SK-N-SH treated with all-trans-retinoic acid at 6 μM for 48 hours (cell line): ENCODE measurements around the gene MAPK7.

Experiments
- ATAC-seq: fragments of 200-7000 bp; cut with Tn5 transposase; 3 replicates; pipeline ENCODE4 v1.9.1; 2020; ENCODE audit warnings: mild to moderate bottlenecking, moderate library complexity
- ARNTL ChIP-seq: fragments of 450-650 bp; formaldehyde crosslinking; IDR thresholded peaks from 2 replicates; pipeline ENCODE4 v1.5.0; 2020; ENCODE audit warnings: low read depth, mild to moderate bottlenecking, moderate library complexity, borderline replicate concordance
- BACH2 ChIP-seq: fragments of 250-450 bp; sonication (Bioruptor Pico); IDR thresholded peaks from 2 replicates; pipeline ENCODE4 v1.9.0; 2021; ENCODE audit warnings: mild to moderate bottlenecking, borderline replicate concordance
- CSDC2 ChIP-seq: fragments of 250-450 bp; sonication (Bioruptor Pico); IDR thresholded peaks from 2 replicates; pipeline ENCODE4 v1.5.0; 2020; ENCODE audit warnings: mild to moderate bottlenecking, moderate library complexity
- ESRRG ChIP-seq: fragments of 250-450 bp; sonication (Bioruptor Pico); IDR thresholded peaks from 2 replicates; pipeline ENCODE4 v1.6.1; 2021; ENCODE audit warnings: mild to moderate bottlenecking
- GLIS3 ChIP-seq: fragments of 250-450 bp; sonication (Bioruptor Pico); IDR thresholded peaks from 2 replicates; pipeline ENCODE4 v1.5.0; 2020; ENCODE audit warnings: mild to moderate bottlenecking, moderate library complexity
- ISL1 ChIP-seq: fragments of 250-450 bp; sonication (Bioruptor Pico); IDR thresholded peaks from 2 replicates; pipeline ENCODE4 v2.1.2; 2022; ENCODE audit warnings: mild to moderate bottlenecking, moderate library complexity
- OSR1 ChIP-seq: fragments of 250-450 bp; sonication (Bioruptor Pico); IDR thresholded peaks from 2 replicates; pipeline ENCODE4 v1.8.0; 2022; ENCODE audit warnings: moderate library complexity, mild to moderate bottlenecking, inconsistent platforms
- PPARA ChIP-seq: fragments of 250-450 bp; sonication (Bioruptor Pico); IDR thresholded peaks from 2 replicates; pipeline ENCODE4 v1.5.0; 2020; ENCODE audit warnings: mild to moderate bottlenecking, borderline replicate concordance
- RARB ChIP-seq: fragments of 250-450 bp; sonication (Bioruptor Pico); IDR thresholded peaks from 2 replicates; pipeline ENCODE4 v1.8.0; 2021; ENCODE audit warnings: mild to moderate bottlenecking, moderate library complexity
- SNAI2 ChIP-seq: fragments of 250-450 bp; sonication (Bioruptor Pico); IDR thresholded peaks from 2 replicates; pipeline ENCODE4 v1.5.0; 2020; ENCODE audit warnings: mild to moderate bottlenecking, moderate library complexity
- TCF4 ChIP-seq: fragments of 250-450 bp; sonication (Bioruptor Pico); IDR thresholded peaks from 2 replicates; pipeline ENCODE4 v1.8.0; 2021; ENCODE audit warnings: mild to moderate bottlenecking, moderate library complexity, borderline replicate concordance
- TOX ChIP-seq: fragments of 250-450 bp; sonication (Bioruptor Pico); IDR thresholded peaks from 2 replicates; pipeline ENCODE4 v1.8.0; 2021; ENCODE audit warnings: mild to moderate bottlenecking, moderate library complexity, borderline replicate concordance
- ZFP3 ChIP-seq: fragments of 250-450 bp; sonication (Bioruptor Pico); IDR thresholded peaks from 2 replicates; pipeline ENCODE4 v1.5.0; 2020; ENCODE audit warnings: mild to moderate bottlenecking, moderate library complexity
- ZFP30 ChIP-seq: fragments of 450-650 bp; formaldehyde crosslinking; IDR thresholded peaks from 2 replicates; pipeline ENCODE4 v1.5.0; 2022; ENCODE audit warnings: mild to moderate bottlenecking, moderate library complexity
- ZNF565 ChIP-seq: fragments of 450-650 bp; formaldehyde crosslinking; conservative IDR thresholded peaks from 2 replicates; pipeline ENCODE4 v1.5.0; 2020; ENCODE audit warnings: low read depth, mild to moderate bottlenecking, moderate library complexity
- ZNF70 ChIP-seq: fragments of 450-650 bp; formaldehyde crosslinking; IDR thresholded peaks from 2 replicates; pipeline ENCODE4 v1.5.0; 2020; ENCODE audit warnings: mild to moderate bottlenecking, moderate library complexity
- TF ChIP-seq, protein P1 (sequence below): fragments of 250-450 bp; sonication (Bioruptor Pico); IDR thresholded peaks from 2 replicates; pipeline ENCODE4 v1.5.1; 2021; ENCODE audit warnings: mild to moderate bottlenecking, moderate library complexity
- TF ChIP-seq, protein P2 (sequence below): fragments of 250-450 bp; sonication (Bioruptor Pico); IDR thresholded peaks from 2 replicates; pipeline ENCODE4 v1.5.0; 2020; ENCODE audit warnings: mild to moderate bottlenecking, moderate library complexity
- TF ChIP-seq, protein P3 (sequence below): fragments of 250-450 bp; sonication (Bioruptor Pico); IDR thresholded peaks from 2 replicates; pipeline ENCODE4 v1.8.0; 2021; ENCODE audit warnings: low read depth, mild to moderate bottlenecking, moderate library complexity, borderline replicate concordance
- TF ChIP-seq, protein P4 (sequence below): fragments of 250-450 bp; sonication (Bioruptor Pico); IDR thresholded peaks from 2 replicates; pipeline ENCODE4 v1.5.1; 2020; ENCODE audit warnings: low read depth, mild to moderate bottlenecking, moderate library complexity
- TF ChIP-seq, protein P5 (sequence below): fragments of 250-450 bp; sonication (Bioruptor Pico); IDR thresholded peaks from 2 replicates; pipeline ENCODE4 v1.8.0; 2020; ENCODE audit warnings: mild to moderate bottlenecking, moderate library complexity, borderline replicate concordance

MAPK7 gene

DNA sequence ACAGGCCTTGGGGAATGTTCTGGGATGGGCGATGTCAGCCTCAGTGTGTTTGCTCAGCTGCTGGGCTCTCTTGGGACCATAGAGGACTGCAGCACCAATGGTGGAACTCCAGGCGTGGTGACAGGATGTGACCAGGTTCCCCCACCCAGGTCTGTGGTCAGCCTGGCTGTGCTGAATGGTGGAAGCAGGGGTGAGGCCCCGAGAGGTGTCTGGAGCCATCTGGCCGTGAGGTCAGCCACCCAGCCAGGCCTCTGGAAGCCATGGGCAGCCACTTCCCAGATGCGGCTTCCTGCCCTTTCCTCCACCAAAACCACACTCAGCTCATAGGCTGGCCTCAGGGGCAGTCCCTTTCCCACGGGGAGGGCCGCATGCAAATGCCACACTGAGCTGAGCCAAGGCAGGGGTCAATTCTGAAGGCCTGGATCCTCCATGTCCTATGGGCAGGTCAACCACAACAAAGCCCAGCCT, 7.8 kb upstream of the MAPK7 start:
- TF ChIP-seq ZFP30 (CRISPR knock-in tag) (no peak), GLIS3 (CRISPR knock-in tag) (no peak), OSR1 (CRISPR knock-in tag) (no peak), ESRRG (CRISPR knock-in tag) (no peak), RARB (CRISPR knock-in tag) (no peak), ZFP3 (CRISPR knock-in tag) (no peak), CSDC2 (CRISPR knock-in tag) (no peak), ARNTL (CRISPR knock-in tag) (no peak), BACH2 (CRISPR knock-in tag) (no peak), TCF4 (CRISPR knock-in tag) (no peak), PPARA (CRISPR knock-in tag) (no peak), ISL1 (CRISPR knock-in tag) (no peak), TOX (CRISPR knock-in tag) (no peak), ZNF70 (CRISPR knock-in tag) (no peak), SNAI2 (CRISPR knock-in tag) (no peak)
- TF ChIP-seq, protein P1, sequence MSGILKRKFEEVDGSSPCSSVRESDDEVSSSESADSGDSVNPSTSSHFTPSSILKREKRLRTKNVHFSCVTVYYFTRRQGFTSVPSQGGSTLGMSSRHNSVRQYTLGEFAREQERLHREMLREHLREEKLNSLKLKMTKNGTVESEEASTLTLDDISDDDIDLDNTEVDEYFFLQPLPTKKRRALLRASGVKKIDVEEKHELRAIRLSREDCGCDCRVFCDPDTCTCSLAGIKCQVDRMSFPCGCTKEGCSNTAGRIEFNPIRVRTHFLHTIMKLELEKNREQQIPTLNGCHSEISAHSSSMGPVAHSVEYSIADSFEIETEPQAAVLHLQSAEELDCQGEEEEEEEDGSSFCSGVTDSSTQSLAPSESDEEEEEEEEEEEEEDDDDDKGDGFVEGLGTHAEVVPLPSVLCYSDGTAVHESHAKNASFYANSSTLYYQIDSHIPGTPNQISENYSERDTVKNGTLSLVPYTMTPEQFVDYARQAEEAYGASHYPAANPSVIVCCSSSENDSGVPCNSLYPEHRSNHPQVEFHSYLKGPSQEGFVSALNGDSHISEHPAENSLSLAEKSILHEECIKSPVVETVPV (CRISPR knock-in tag), result no peak
- TF ChIP-seq, protein P2, sequence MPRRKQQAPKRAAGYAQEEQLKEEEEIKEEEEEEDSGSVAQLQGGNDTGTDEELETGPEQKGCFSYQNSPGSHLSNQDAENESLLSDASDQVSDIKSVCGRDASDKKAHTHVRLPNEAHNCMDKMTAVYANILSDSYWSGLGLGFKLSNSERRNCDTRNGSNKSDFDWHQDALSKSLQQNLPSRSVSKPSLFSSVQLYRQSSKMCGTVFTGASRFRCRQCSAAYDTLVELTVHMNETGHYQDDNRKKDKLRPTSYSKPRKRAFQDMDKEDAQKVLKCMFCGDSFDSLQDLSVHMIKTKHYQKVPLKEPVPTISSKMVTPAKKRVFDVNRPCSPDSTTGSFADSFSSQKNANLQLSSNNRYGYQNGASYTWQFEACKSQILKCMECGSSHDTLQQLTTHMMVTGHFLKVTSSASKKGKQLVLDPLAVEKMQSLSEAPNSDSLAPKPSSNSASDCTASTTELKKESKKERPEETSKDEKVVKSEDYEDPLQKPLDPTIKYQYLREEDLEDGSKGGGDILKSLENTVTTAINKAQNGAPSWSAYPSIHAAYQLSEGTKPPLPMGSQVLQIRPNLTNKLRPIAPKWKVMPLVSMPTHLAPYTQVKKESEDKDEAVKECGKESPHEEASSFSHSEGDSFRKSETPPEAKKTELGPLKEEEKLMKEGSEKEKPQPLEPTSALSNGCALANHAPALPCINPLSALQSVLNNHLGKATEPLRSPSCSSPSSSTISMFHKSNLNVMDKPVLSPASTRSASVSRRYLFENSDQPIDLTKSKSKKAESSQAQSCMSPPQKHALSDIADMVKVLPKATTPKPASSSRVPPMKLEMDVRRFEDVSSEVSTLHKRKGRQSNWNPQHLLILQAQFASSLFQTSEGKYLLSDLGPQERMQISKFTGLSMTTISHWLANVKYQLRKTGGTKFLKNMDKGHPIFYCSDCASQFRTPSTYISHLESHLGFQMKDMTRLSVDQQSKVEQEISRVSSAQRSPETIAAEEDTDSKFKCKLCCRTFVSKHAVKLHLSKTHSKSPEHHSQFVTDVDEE, result no peak
- TF ChIP-seq, protein P3, sequence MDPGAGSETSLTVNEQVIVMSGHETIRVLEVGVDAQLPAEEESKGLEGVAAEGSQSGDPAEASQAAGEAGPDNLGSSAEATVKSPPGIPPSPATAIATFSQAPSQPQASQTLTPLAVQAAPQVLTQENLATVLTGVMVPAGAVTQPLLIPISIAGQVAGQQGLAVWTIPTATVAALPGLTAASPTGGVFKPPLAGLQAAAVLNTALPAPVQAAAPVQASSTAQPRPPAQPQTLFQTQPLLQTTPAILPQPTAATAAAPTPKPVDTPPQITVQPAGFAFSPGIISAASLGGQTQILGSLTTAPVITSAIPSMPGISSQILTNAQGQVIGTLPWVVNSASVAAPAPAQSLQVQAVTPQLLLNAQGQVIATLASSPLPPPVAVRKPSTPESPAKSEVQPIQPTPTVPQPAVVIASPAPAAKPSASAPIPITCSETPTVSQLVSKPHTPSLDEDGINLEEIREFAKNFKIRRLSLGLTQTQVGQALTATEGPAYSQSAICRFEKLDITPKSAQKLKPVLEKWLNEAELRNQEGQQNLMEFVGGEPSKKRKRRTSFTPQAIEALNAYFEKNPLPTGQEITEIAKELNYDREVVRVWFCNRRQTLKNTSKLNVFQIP, result no peak
- TF ChIP-seq, protein P4, sequence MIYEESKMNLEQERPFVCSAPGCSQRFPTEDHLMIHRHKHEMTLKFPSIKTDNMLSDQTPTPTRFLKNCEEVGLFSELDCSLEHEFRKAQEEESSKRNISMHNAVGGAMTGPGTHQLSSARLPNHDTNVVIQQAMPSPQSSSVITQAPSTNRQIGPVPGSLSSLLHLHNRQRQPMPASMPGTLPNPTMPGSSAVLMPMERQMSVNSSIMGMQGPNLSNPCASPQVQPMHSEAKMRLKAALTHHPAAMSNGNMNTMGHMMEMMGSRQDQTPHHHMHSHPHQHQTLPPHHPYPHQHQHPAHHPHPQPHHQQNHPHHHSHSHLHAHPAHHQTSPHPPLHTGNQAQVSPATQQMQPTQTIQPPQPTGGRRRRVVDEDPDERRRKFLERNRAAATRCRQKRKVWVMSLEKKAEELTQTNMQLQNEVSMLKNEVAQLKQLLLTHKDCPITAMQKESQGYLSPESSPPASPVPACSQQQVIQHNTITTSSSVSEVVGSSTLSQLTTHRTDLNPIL (CRISPR knock-in tag), result no peak
- TF ChIP-seq, protein P5, sequence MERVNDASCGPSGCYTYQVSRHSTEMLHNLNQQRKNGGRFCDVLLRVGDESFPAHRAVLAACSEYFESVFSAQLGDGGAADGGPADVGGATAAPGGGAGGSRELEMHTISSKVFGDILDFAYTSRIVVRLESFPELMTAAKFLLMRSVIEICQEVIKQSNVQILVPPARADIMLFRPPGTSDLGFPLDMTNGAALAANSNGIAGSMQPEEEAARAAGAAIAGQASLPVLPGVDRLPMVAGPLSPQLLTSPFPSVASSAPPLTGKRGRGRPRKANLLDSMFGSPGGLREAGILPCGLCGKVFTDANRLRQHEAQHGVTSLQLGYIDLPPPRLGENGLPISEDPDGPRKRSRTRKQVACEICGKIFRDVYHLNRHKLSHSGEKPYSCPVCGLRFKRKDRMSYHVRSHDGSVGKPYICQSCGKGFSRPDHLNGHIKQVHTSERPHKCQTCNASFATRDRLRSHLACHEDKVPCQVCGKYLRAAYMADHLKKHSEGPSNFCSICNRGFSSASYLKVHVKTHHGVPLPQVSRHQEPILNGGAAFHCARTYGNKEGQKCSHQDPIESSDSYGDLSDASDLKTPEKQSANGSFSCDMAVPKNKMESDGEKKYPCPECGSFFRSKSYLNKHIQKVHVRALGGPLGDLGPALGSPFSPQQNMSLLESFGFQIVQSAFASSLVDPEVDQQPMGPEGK (CRISPR knock-in tag), result no peak
- no peak for ATAC-seq

DNA sequence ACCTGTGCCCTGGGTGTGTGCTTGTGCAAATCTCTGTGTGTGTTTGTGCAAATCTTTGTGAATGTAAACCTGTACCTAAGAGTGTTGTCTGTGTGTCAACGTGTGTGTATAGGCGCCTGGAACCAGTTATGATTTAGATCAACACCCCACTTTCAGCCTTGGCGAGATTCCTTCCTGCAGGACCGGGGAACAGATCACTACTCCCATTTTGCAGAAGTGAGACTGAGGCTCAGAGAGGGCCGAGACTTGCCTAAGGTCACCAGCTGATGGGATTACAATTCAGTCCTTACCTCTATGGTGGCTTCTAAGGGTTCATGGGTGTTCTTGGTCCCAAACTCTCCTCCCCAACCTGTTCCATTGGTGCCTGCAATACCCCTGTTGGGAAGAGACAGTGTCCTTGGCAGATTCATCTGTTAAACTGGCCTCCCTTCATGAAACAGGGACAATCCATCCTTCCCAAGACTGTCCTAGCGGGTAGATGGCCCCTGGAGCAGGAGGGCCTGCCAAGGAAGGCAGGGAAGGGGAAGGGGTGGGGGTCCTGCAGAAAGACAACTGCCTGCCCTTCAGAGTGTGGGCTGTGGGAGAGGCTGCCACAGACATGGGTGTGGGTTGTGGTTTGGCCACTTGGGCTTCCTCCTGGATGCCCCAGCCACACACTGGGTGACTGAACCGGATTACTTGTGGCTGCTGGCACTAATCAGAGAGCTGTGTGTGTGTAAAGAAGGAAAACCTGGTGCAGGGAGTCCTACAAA, 6.9 kb upstream of the MAPK7 start:
- no peak for ATAC-seq
- TF ChIP-seq, protein P5 (CRISPR knock-in tag), result no peak
- TF ChIP-seq ZFP30 (CRISPR knock-in tag), result no peak
- TF ChIP-seq, protein P4 (CRISPR knock-in tag), result no peak
- no peak for TF ChIP-seq CSDC2 (CRISPR knock-in tag)
- TF ChIP-seq ZNF565 (CRISPR knock-in tag), result no peak
- no peak for TF ChIP-seq ZNF70 (CRISPR knock-in tag)
